ENCODE data around the gene TGM2. TPM values are rescaled to one million over a fixed set of nuclear protein-coding genes. Genes with fewer than 3 reads are reported as not detected.

TGM2 gene
- total and polyA plus RNA-seq, 9 of the 15 experiments (the other 6 are each of a cell fraction or from before 2014, with no cell fraction given): 5.5 to 78.5 (median 37.6) TPM

DNA sequence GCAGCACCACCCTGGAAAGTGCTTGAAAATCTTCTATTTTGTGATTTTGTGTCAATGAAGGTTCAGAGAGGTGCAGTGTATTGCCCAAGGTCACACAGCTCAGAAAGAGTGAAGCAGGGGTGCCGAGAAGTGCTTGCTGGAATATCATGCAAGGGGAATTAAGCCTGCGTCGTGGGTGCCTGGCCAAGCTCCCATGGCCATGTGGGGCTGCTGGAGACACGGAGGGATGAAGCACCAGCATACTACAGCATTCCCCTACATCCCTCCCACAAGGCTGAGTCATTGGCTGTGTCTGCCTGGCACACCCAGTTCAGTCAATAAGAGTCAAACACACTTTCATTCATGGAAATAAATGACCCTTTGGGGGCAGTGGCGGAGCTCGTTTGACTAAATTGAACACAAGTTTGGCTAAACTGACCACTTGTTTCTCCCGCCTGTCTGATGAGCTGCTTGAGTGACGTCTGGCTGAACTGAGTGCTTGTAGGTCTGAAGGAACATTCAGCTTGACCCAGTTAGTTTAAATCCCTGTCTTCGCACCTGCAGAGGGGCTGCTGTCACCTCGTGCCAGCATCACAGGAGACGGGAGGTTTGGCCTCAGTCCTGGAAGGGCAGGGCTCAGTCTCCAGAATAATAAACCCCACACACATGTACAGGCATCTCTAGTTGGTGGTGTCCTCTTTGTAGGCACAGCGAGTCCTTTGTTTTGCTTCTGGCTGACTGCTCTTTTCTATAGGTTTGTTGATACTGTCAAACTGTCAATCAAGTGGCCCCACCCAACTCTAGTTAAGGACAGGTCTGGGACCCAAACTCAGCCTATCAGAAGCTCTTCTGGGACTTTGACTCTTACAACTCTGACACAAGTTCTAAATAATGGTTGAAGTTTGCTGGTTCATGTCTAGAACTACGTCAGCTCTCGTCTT lies 8.4 kb upstream of the TGM2 start (continued):
- TF ChIP-seq, protein P1, sequence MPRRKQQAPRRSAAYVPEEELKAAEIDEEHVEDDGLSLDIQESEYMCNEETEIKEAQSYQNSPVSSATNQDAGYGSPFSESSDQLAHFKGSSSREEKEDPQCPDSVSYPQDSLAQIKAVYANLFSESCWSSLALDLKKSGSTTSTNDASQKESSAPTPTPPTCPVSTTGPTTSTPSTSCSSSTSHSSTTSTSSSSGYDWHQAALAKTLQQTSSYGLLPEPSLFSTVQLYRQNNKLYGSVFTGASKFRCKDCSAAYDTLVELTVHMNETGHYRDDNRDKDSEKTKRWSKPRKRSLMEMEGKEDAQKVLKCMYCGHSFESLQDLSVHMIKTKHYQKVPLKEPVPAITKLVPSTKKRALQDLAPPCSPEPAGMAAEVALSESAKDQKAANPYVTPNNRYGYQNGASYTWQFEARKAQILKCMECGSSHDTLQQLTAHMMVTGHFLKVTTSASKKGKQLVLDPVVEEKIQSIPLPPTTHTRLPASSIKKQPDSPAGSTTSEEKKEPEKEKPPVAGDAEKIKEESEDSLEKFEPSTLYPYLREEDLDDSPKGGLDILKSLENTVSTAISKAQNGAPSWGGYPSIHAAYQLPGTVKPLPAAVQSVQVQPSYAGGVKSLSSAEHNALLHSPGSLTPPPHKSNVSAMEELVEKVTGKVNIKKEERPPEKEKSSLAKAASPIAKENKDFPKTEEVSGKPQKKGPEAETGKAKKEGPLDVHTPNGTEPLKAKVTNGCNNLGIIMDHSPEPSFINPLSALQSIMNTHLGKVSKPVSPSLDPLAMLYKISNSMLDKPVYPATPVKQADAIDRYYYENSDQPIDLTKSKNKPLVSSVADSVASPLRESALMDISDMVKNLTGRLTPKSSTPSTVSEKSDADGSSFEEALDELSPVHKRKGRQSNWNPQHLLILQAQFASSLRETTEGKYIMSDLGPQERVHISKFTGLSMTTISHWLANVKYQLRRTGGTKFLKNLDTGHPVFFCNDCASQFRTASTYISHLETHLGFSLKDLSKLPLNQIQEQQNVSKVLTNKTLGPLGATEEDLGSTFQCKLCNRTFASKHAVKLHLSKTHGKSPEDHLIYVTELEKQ (CRISPR knock-in tag; IDR thresholded peaks at IDR 0.05): no peak
- no peak for TF ChIP-seq ZNF146 (CRISPR knock-in tag; IDR thresholded peaks at IDR 0.05; ENCODE audit: unreplicated experiment)
- TF ChIP-seq SIN3B (IDR thresholded peaks at IDR 0.05; ENCODE audit: low read depth): no peak
- TF ChIP-seq HMG20A (CRISPR knock-in tag; conservative IDR thresholded peaks at IDR 0.05): no peak
- no peak for TF ChIP-seq REST (IDR thresholded peaks at IDR 0.05; ENCODE audit: borderline replicate concordance)
- no peak for TF ChIP-seq REST (CRISPR knock-in tag; IDR thresholded peaks at IDR 0.05; ENCODE audit: low read depth)
- TF ChIP-seq EZH2 (IDR thresholded peaks at IDR 0.05; ENCODE audit: borderline replicate concordance, low read depth, low read length): no peak
- TF ChIP-seq ZNF778 (CRISPR knock-in tag; IDR thresholded peaks at IDR 0.05): no peak
- no peak for TF ChIP-seq MEF2D (tag; conservative IDR thresholded peaks at IDR 0.05; ENCODE audit: low read depth)
- TF ChIP-seq PCBP2 (IDR thresholded peaks at IDR 0.05; ENCODE audit: low read depth, low read length, poor library complexity, severe bottlenecking): no peak
- TF ChIP-seq, protein P2, sequence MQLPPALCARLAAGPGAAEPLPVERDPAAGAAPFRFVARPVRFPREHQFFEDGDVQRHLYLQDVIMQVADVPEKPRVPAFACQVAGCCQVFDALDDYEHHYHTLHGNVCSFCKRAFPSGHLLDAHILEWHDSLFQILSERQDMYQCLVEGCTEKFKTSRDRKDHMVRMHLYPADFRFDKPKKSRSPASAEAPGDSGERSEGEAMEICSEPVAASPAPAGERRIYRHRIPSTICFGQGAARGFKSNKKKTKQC (CRISPR knock-in tag; IDR thresholded peaks at IDR 0.05): no peak
- TF ChIP-seq, protein P3, sequence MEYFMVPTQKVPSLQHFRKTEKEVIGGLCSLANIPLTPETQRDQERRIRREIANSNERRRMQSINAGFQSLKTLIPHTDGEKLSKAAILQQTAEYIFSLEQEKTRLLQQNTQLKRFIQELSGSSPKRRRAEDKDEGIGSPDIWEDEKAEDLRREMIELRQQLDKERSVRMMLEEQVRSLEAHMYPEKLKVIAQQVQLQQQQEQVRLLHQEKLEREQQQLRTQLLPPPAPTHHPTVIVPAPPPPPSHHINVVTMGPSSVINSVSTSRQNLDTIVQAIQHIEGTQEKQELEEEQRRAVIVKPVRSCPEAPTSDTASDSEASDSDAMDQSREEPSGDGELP (CRISPR knock-in tag; IDR thresholded peaks at IDR 0.05; ENCODE audit: borderline replicate concordance): no peak
- no peak for TF ChIP-seq ZNF764 (CRISPR knock-in tag; IDR thresholded peaks at IDR 0.05; ENCODE audit: low read depth)
- TF ChIP-seq ZNF707 (CRISPR knock-in tag; conservative IDR thresholded peaks at IDR 0.05): no peak
